Coronary artery (tissue), 2 donors: ENCODE data around the gene TMEM218.

Source experiments
- DNase-seq: peaks from one replicate; pipeline ENCODE4 v3.0.0-alpha.2; 2017; ENCODE audit warnings: low spot score
- H3K27ac ChIP-seq, 2 donors: fragments of 200-600 bp; sonication (generic); one replicate each; pipeline ENCODE4 v1.5.1; 2016 to 2019
- H3K4me3 ChIP-seq: fragments of 200-600 bp; sonication (generic); 2 replicates; pipeline ENCODE4 v1.5.1; 2016; ENCODE audit warnings: mild to moderate bottlenecking, moderate library complexity
- CTCF ChIP-seq: fragments of 200-600 bp; sonication (generic); IDR thresholded peaks from one replicate; pipeline ENCODE4 v1.5.1; 2019; ENCODE audit warnings: antibody characterized with exemption

TMEM218 gene

GRCh38 chr11:125154378-125155099 is 43.1 kb upstream of the TMEM218 start:
- DNase-seq, result peak; percentile 50
- Histone ChIP-seq H3K4me3 (no peak overlapping the region), H3K27ac (no peak overlapping the region)
- TF ChIP-seq CTCF, result no peak

GRCh38 chr11:125153837-125154236 is 42.4 kb upstream of the TMEM218 start:
- Histone ChIP-seq H3K4me3 (no peak overlapping the region), H3K27ac (no peak overlapping the region)
- no peak for TF ChIP-seq CTCF
- no peak for DNase-seq

GRCh38 chr11:125148743-125149142 is 37.3 kb upstream of the TMEM218 start:
- DNase-seq, result peak; percentile 38
- no peak for TF ChIP-seq CTCF
- H3K4me3 ChIP-seq, result no peak overlapping the region
- H3K27ac ChIP-seq, result no peak overlapping the region

- Histone ChIP-seq H3K4me3 (no peak overlapping the region), H3K27ac (no peak overlapping the region)
- no peak for DNase-seq
- no peak for TF ChIP-seq CTCF
These were observed 36.6 kb upstream of the TMEM218 start for GRCh38 chr11:125148011-125148410.

GRCh38 chr11:125147280-125147679 is 35.9 kb upstream of the TMEM218 start:
- no peak overlapping the region for H3K27ac ChIP-seq
- no peak for TF ChIP-seq CTCF
- peak; percentile 31 for DNase-seq
- H3K4me3 ChIP-seq, result no peak overlapping the region

- no peak overlapping the region for H3K4me3 ChIP-seq
- no peak for TF ChIP-seq CTCF
- DNase-seq, result no peak
- H3K27ac ChIP-seq, result no peak overlapping the region
These were observed 34.8 kb upstream of the TMEM218 start for GRCh38 chr11:125146232-125146631.
